SK-N-SH (cell line): ENCODE measurements around the gene PAXX. TPM values are rescaled to one million over a fixed set of nuclear protein-coding genes. Genes with fewer than 3 reads are reported as not detected.

Experiments
- CTCF ChIA-PET: fragments of 300-600, 350-600 bp; formaldehyde crosslinking; extraction: SDS; loops from one replicate; lab custom pipeline; 2021; lab: Yijun Ruan, JAX
- POLR2A ChIA-PET: fragments of 350-600 bp; sonication (Branson Sonifier 250); formaldehyde crosslinking; extraction: SDS; loops from one replicate; lab custom pipeline; 2020; ENCODE audit warnings: antibody characterized with exemption, inconsistent platforms; lab: Yijun Ruan, JAX
- DNase-seq: peaks from one replicate; pipeline ENCODE4 v3.0.0; 2012
- H2AFZ ChIP-seq: fragments of 200-600 bp; sonication (generic); 2 replicates; pipeline ENCODE4 v1.8.1; 2016; ENCODE audit warnings: antibody characterized with exemption, mild to moderate bottlenecking, low read depth
- H3F3A ChIP-seq: fragments of 200-600 bp; sonication (generic); replicated peaks from 2 replicates; pipeline ENCODE3; 2016; ENCODE audit warnings: antibody characterized with exemption, mild to moderate bottlenecking; ENCODE audit not compliant: insufficient read depth
- H3K27ac ChIP-seq, 2 experiments: fragments of 200-500 bp in 1 of 2; fragments of 200-600 bp in 1 of 2; sonication (Bioruptor generic) in 1 of 2; sonication (generic), shearing (Covaris generic) in 1 of 2; 2 replicates each; pipeline versions ENCODE4 v1.5.1 to v1.6.1; 2014 to 2016; ENCODE audit warnings: low read depth in 2 of 2, inconsistent platforms in 1 of 2, low read length in 1 of 2, mild to moderate bottlenecking in 1 of 2, mixed read lengths in 1 of 2
- H3K27me3 ChIP-seq: fragments of 200-600 bp; sonication (generic), shearing (Covaris generic); 2 replicates; pipeline ENCODE4 v1.6.1; 2016; ENCODE audit warnings: mixed run types; ENCODE audit not compliant: insufficient read depth
- H3K36me3 ChIP-seq, 2 experiments: fragments of 200-500 bp in 1 of 2; fragments of 200-600 bp in 1 of 2; sonication (Bioruptor generic) in 1 of 2; sonication (generic) in 1 of 2; replicated peaks in 1 of 2; 2 replicates each; pipeline versions ENCODE3 to v1.5.1; 2014 to 2016; ENCODE audit warnings: low read length in 1 of 2, mild to moderate bottlenecking in 1 of 2; ENCODE audit not compliant: insufficient read depth in 2 of 2, control insufficient read depth in 1 of 2
- H3K4me1 ChIP-seq, 2 experiments: fragments of 200-500 bp in 1 of 2; fragments of 200-600 bp in 1 of 2; sonication (Bioruptor generic) in 1 of 2; sonication (generic), shearing (Covaris generic) in 1 of 2; 2 replicates each; pipeline versions ENCODE4 v1.5.1 to v1.6.1; 2014 to 2016; ENCODE audit warnings: low read depth in 1 of 2, low read length in 1 of 2, mixed run types in 1 of 2; ENCODE audit not compliant: insufficient read depth in 2 of 2, control insufficient read depth in 1 of 2
- H3K4me2 ChIP-seq: fragments of 200-600 bp; sonication (generic), shearing (Covaris generic); 2 replicates; pipeline ENCODE4 v1.6.1; 2017; ENCODE audit warnings: mixed run types
- H3K4me3 ChIP-seq, 2 experiments: fragments of 200-500 bp in 1 of 2; fragments of 200-600 bp in 1 of 2; sonication (Bioruptor generic) in 1 of 2; sonication (generic), shearing (Covaris generic) in 1 of 2; 2 replicates each; pipeline versions ENCODE4 v1.5.1 to v1.8.1; 2014 to 2016; ENCODE audit warnings: low read depth in 2 of 2, inconsistent platforms in 1 of 2, low read length in 1 of 2, mild to moderate bottlenecking in 1 of 2, mixed read lengths in 1 of 2, moderate library complexity in 1 of 2
- H3K79me2 ChIP-seq: fragments of 200-600 bp; sonication (generic); 2 replicates; pipeline ENCODE4 v1.8.1; 2017; ENCODE audit warnings: mild to moderate bottlenecking; ENCODE audit not compliant: insufficient read depth
- H3K9ac ChIP-seq: fragments of 200-600 bp; sonication (generic); 2 replicates; pipeline ENCODE4 v1.6.1; 2017; ENCODE audit warnings: mixed run types
- H3K9me2 ChIP-seq: fragments of 200-600 bp; sonication (generic); 2 replicates; pipeline ENCODE4 v1.6.1; 2017; ENCODE audit warnings: mixed run types
- H3K9me3 ChIP-seq: fragments of 200-600 bp; sonication (generic); 2 replicates; pipeline ENCODE4 v1.6.1; 2017; ENCODE audit warnings: mixed run types, mild to moderate bottlenecking, moderate library complexity
- H4K20me1 ChIP-seq: fragments of 200-600 bp; sonication (generic); 2 replicates; pipeline ENCODE4 v1.6.1; 2017; ENCODE audit warnings: mild to moderate bottlenecking, mixed run types; ENCODE audit not compliant: insufficient read depth
- CHD2 ChIP-seq: fragments of 150-350 bp; IDR thresholded peaks from 2 replicates; pipeline ENCODE4 v1.6.1; 2018; ENCODE audit warnings: low read length; ENCODE audit not compliant: partially characterized antibody
- ELF1 ChIP-seq: IDR thresholded peaks from 2 replicates; pipeline ENCODE4 v1.4.0; 2012
- EP300 ChIP-seq, 2 experiments: IDR thresholded peaks; 2 replicates each; pipeline versions ENCODE4 v1.4.0 to v1.6.1; 2012; ENCODE audit warnings: borderline replicate concordance in 1 of 2, low read depth in 1 of 2, low read length in 1 of 2
- GATA2 ChIP-seq: sonication (generic); formaldehyde crosslinking; IDR thresholded peaks from 2 replicates; pipeline ENCODE4 v1.5.0; 2020; ENCODE audit warnings: mild to moderate bottlenecking, missing genetic modification reagents
- NRF1 ChIP-seq: IDR thresholded peaks from 2 replicates; pipeline ENCODE4 v1.6.1; 2012; ENCODE audit warnings: low read depth, mild to moderate bottlenecking, low read length
- POLR2AphosphoS5 ChIP-seq: IDR thresholded peaks from 2 replicates; pipeline ENCODE4 v1.6.1; 2012; ENCODE audit warnings: low read depth, low read length
- RAD21 ChIP-seq: IDR thresholded peaks from 2 replicates; pipeline ENCODE4 v1.6.1; 2012; ENCODE audit warnings: mild to moderate bottlenecking, low read length
- RCOR1 ChIP-seq: fragments of 150-350 bp; IDR thresholded peaks from 2 replicates; pipeline ENCODE4 v1.6.1; 2017; ENCODE audit warnings: antibody characterized with exemption, low read length
- RFX5 ChIP-seq: IDR thresholded peaks from 2 replicates; pipeline ENCODE4 v1.6.1; 2012; ENCODE audit warnings: mild to moderate bottlenecking, improper control_type of control experiment, low read length
- RXRA ChIP-seq: IDR thresholded peaks from 2 replicates; pipeline ENCODE4 v1.4.0; 2012; ENCODE audit warnings: low read depth, mild to moderate bottlenecking, borderline replicate concordance
- SIN3A ChIP-seq: IDR thresholded peaks from 2 replicates; pipeline ENCODE4 v1.6.1; 2012; ENCODE audit warnings: low read depth, mild to moderate bottlenecking, low read length, moderate library complexity, borderline replicate concordance
- TAF1 ChIP-seq: IDR thresholded peaks from 2 replicates; pipeline ENCODE4 v1.6.1; 2012; ENCODE audit warnings: low read depth, mild to moderate bottlenecking, low read length, moderate library complexity, borderline replicate concordance
- TEAD4 ChIP-seq: IDR thresholded peaks from 2 replicates; pipeline ENCODE4 v1.4.0; 2012; ENCODE audit warnings: mild to moderate bottlenecking, borderline replicate concordance; ENCODE audit not compliant: insufficient read depth
- YY1 ChIP-seq: IDR thresholded peaks from 2 replicates; pipeline ENCODE4 v1.4.0; 2012; ENCODE audit warnings: low read depth, mild to moderate bottlenecking
- WGBS: methylation state at CpG from one replicate; pipeline ENCODE4 v1.1.6; 2017; ENCODE audit warnings: low lambda C conversion rate; 5-methylcytosine and 5-hydroxymethylcytosine counted together
- polyA plus RNA-seq, 3 experiments: library from polyadenylated mRNA; depleted of rRNA; stranded (reverse); fragments of >200 nt; gene quantifications; 2 replicates each; pipeline ENCODE4 v1.2.3, GENCODE V29; 2012
- TF ChIP-seq, protein P1 (sequence below): IDR thresholded peaks from 2 replicates; pipeline ENCODE4 v1.6.1; 2012; ENCODE audit warnings: mild to moderate bottlenecking, low read depth, low read length, moderate library complexity
- TF ChIP-seq, protein P2 (sequence below): IDR thresholded peaks from 2 replicates; pipeline ENCODE4 v1.4.0; 2012; ENCODE audit warnings: low read depth
- TF ChIP-seq, protein P3 (sequence below): fragments of 150-350 bp; IDR thresholded peaks from 2 replicates; pipeline ENCODE4 v1.6.1; 2016; ENCODE audit warnings: mild to moderate bottlenecking, low read depth, low read length
- TF ChIP-seq, protein P4 (sequence below): IDR thresholded peaks from 2 replicates; pipeline ENCODE4 v1.4.0; 2012; ENCODE audit warnings: low read depth, borderline replicate concordance
- TF ChIP-seq, protein P5 (sequence below): fragments of 150-350 bp; IDR thresholded peaks from 2 replicates; pipeline ENCODE4 v1.6.1; 2017; ENCODE audit warnings: antibody characterized with exemption, low read length, low read depth, borderline replicate concordance

The PAXX gene
- polyA plus RNA-seq, 1 of the 3 experiments (the other 2 are of a cell fraction): 52.9 TPM

DNA sequence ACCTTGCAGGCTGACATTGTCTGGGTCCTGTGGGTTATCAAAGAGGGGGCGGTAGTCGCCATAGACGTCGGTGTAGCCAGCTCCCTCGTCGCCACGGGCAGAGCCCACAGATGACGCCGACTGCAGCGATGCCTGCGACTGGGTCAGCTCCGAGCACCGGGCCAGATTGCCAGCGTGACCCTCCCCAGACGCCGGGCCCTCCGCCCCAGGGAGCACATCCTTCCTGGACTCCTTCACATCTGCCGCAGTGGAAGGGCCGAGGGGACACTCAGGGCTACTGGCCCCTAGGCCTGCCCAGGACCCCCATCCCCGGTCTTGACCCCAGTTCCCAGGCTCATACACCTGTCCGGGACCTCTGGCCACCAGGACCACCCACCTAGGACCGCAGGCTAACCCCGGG lies 21.9 kb downstream of the PAXX start:
- CTCF ChIA-PET: interaction anchor here (0.9 to 1.6 kb wide), 2 partner anchors 15 to 37 kb away, joined by 3 to 6 read pairs; partner anchors contain the start of gene PTGDS
- Histone ChIP-seq H4K20me1 (no peaks in the 10 kb centered on the region), H3K9ac (no peak overlapping the region), H3K27me3 (no peaks in the 10 kb centered on the region), H3K9me3 (no peaks in the 10 kb centered on the region), H3K4me1 (no peaks in the 10 kb centered on the region), H3K4me3 (no peak overlapping the region), H3K27ac (no peak overlapping the region), H3F3A (no peaks in the 10 kb centered on the region), H3K79me2 (no peaks in the 10 kb centered on the region), H3K9me2 (no peaks in the 10 kb centered on the region), H2AFZ (no peak overlapping the region), H3K4me2 (no peak overlapping the region), H3K36me3 (peaks cover 0 to 23% of the 10 kb centered on the region in 2 experiments)
- POLR2A ChIA-PET: interaction anchor here (1.2 kb wide), 1 partner anchor 22 kb away, joined by 3 read pairs; no protein-coding TSS in a partner anchor
- no peak for TF ChIP-seq SIN3A
- TF ChIP-seq NRF1: no peak
- no peak for TF ChIP-seq RXRA
- no peak for TF ChIP-seq POLR2AphosphoS5
- TF ChIP-seq, protein P1, sequence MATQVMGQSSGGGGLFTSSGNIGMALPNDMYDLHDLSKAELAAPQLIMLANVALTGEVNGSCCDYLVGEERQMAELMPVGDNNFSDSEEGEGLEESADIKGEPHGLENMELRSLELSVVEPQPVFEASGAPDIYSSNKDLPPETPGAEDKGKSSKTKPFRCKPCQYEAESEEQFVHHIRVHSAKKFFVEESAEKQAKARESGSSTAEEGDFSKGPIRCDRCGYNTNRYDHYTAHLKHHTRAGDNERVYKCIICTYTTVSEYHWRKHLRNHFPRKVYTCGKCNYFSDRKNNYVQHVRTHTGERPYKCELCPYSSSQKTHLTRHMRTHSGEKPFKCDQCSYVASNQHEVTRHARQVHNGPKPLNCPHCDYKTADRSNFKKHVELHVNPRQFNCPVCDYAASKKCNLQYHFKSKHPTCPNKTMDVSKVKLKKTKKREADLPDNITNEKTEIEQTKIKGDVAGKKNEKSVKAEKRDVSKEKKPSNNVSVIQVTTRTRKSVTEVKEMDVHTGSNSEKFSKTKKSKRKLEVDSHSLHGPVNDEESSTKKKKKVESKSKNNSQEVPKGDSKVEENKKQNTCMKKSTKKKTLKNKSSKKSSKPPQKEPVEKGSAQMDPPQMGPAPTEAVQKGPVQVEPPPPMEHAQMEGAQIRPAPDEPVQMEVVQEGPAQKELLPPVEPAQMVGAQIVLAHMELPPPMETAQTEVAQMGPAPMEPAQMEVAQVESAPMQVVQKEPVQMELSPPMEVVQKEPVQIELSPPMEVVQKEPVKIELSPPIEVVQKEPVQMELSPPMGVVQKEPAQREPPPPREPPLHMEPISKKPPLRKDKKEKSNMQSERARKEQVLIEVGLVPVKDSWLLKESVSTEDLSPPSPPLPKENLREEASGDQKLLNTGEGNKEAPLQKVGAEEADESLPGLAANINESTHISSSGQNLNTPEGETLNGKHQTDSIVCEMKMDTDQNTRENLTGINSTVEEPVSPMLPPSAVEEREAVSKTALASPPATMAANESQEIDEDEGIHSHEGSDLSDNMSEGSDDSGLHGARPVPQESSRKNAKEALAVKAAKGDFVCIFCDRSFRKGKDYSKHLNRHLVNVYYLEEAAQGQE: no peak
- TF ChIP-seq, protein P2, sequence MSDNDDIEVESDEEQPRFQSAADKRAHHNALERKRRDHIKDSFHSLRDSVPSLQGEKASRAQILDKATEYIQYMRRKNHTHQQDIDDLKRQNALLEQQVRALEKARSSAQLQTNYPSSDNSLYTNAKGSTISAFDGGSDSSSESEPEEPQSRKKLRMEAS: no peak
- no peak for TF ChIP-seq TEAD4
- TF ChIP-seq TAF1: no peak
- TF ChIP-seq RCOR1: no peak
- TF ChIP-seq, protein P3, sequence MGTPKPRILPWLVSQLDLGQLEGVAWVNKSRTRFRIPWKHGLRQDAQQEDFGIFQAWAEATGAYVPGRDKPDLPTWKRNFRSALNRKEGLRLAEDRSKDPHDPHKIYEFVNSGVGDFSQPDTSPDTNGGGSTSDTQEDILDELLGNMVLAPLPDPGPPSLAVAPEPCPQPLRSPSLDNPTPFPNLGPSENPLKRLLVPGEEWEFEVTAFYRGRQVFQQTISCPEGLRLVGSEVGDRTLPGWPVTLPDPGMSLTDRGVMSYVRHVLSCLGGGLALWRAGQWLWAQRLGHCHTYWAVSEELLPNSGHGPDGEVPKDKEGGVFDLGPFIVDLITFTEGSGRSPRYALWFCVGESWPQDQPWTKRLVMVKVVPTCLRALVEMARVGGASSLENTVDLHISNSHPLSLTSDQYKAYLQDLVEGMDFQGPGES: no peak
- no peak for TF ChIP-seq ELF1
- no peak for TF ChIP-seq CHD2
- TF ChIP-seq RAD21: no peak
- no peak for TF ChIP-seq EP300 (IDR thresholded peaks at IDR 0.05; ENCODE audit: borderline replicate concordance in 1 of 2, low read depth in 1 of 2, low read length in 1 of 2)
- no peak for TF ChIP-seq GATA2 (CRISPR knock-in tag)
- TF ChIP-seq RFX5: no peak
- TF ChIP-seq, protein P4, sequence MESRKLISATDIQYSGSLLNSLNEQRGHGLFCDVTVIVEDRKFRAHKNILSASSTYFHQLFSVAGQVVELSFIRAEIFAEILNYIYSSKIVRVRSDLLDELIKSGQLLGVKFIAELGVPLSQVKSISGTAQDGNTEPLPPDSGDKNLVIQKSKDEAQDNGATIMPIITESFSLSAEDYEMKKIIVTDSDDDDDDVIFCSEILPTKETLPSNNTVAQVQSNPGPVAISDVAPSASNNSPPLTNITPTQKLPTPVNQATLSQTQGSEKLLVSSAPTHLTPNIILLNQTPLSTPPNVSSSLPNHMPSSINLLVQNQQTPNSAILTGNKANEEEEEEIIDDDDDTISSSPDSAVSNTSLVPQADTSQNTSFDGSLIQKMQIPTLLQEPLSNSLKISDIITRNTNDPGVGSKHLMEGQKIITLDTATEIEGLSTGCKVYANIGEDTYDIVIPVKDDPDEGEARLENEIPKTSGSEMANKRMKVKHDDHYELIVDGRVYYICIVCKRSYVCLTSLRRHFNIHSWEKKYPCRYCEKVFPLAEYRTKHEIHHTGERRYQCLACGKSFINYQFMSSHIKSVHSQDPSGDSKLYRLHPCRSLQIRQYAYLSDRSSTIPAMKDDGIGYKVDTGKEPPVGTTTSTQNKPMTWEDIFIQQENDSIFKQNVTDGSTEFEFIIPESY: no peak
- TF ChIP-seq, protein P5, sequence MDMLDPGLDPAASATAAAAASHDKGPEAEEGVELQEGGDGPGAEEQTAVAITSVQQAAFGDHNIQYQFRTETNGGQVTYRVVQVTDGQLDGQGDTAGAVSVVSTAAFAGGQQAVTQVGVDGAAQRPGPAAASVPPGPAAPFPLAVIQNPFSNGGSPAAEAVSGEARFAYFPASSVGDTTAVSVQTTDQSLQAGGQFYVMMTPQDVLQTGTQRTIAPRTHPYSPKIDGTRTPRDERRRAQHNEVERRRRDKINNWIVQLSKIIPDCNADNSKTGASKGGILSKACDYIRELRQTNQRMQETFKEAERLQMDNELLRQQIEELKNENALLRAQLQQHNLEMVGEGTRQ: no peak
- TF ChIP-seq YY1: no peak
- 100% methylated on average over 2 of the region's 23 CpGs for WGBS
- DNase-seq: no peak
